ENCODE measurements around the gene ENOSF1.

Gene ENOSF1

DNA sequence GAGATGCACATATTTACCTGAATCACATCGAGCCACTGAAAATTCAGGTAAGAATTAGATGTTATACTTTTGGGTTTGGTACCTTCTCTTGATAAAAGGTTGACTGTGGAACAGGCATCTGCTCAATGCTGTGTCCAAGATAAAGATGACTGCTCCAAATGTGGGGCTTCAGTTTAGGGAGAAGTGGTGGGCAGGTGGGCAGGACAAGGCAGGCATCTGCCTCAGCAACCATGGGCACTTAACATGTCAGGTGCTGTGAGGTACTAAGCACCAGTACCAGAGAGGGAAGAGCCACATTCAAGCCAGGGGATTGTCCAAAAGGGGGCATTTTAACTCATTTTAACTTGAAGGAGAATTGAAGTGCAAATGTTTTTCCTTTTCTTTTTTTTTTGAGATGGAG is 41.0 kb downstream of the ENOSF1 start:
- DNase-seq = no peak

DNA sequence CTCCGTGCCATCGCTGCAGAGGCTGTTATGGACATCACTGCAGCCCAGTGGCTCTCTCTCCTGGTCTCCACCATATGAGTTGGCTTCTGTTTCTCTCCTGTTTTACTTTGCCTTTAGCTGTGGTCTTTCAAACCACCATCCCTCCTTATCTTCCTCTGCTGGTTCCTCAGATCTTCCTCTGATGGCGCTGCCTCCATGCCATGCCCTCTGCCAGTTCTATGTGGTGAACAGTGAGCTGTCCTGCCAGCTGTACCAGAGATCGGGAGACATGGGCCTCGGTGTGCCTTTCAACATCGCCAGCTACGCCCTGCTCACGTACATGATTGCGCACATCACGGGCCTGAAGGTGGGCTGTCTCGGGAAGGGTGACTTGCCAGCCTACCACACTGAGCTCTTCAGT is 41.9 kb downstream of the ENOSF1 start:
- no peak for DNase-seq

DNA sequence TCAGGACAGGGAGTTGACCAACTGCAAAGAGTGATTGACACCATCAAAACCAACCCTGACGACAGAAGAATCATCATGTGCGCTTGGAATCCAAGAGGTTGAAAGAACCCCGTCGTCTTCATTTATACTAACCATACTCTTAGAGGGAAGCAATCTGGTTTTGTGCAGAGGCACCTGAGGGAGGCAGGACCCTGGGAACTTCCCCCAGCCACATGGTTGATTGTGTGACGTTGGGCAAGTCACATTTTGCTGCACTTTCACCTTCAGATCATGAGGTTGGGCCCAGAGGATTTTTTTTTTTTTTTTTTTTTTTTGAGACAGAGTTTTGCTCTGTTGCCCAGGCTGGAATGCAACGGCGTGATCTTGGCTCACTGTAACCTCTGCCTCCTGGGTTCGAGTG is 43.4 kb downstream of the ENOSF1 start:
- DNase-seq = no peak

DNA sequence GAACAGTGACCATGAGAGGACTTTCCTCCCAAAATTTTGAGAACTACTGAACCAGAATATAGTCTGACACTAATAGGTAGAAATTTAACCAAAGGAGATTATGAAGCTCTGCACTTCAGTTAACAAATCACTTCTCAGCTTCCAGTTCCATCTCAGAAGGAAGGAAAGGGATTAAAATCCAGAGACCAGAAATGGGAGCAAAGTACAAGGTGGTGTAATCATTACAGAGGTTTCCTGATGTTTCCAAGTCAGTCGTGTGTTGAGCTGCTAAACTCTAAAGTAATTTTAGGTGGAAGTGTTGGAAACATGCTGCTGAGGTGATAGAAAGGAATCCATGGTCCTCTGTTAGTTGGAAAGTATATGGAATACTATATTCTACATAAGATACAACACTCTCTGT is 44.2 kb downstream of the ENOSF1 start:
- no peak for DNase-seq

DNA sequence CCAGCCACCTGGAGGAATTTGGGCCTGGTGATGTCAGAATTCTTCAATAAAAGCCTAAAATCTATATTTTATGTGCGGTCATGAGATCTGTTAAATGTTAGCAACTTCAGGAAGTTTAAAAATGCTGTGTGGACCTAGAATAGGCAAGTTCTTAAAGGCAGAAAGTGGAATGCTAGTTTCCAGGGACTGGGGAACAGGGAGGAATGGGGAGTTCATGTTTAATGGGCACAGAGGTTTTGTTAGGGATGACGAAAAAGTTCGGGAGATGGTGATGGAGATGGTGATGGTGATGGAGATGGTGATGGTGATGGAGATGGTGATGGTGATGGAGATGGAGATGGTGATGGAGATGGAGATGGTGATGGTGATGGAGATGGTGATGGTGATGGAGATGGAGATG is 45.8 kb downstream of the ENOSF1 start:
- no peak for DNase-seq

DNA sequence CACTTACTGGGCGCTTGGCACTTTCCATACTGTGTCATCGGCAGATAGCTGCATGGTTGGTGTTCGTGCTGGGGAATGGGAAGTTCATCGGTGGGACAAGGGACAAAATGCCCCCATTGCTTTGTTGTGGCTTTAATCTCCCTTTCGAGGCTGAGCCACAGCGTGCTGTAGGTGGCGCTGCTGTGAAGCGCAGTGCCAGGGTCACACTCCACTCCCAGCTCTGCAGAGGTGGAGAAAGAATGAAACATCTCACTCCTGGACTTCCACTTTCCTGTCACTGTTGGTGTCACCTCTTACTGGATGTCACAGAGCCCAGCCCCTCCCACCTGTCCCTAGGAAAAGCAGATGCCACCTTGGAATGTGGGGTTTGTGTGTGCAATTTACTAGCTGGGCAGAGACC is 46.3 kb downstream of the ENOSF1 start:
- DNase-seq = no peak

DNA sequence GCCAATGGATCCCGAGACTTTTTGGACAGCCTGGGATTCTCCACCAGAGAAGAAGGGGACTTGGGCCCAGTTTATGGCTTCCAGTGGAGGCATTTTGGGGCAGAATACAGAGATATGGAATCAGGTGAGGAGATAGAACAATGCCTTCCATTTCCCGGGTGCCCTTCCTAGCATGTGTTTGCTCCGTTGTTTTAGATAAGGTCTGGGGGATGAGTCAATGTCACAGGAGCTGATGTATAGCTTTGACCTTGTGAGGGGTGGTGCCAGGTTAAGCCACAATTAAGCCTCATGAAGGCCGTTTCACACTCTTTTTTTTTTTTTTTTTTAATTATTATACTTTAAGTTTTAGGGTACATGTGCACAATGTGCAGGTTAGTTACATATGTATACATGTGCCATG is 50.2 kb downstream of the ENOSF1 start:
- no peak for DNase-seq

DNA sequence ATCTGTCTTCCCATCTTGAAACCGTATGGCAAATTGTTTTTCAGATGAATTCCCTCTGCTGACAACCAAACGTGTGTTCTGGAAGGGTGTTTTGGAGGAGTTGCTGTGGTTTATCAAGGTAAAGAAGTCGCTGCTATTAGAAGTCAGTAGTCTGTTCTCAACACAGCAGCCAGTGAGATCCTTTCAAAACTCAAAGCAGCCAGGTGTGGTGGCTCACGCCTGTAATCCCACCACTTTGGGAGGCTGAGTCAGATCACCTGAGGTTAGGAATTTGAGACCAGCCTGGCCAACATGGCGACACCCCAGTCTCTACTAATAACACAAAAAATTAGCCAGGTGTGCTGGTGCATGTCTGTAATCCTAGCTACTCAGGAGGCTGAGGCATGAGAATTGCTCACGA is 52.8 kb downstream of the ENOSF1 start:
- no peak for DNase-seq

DNA sequence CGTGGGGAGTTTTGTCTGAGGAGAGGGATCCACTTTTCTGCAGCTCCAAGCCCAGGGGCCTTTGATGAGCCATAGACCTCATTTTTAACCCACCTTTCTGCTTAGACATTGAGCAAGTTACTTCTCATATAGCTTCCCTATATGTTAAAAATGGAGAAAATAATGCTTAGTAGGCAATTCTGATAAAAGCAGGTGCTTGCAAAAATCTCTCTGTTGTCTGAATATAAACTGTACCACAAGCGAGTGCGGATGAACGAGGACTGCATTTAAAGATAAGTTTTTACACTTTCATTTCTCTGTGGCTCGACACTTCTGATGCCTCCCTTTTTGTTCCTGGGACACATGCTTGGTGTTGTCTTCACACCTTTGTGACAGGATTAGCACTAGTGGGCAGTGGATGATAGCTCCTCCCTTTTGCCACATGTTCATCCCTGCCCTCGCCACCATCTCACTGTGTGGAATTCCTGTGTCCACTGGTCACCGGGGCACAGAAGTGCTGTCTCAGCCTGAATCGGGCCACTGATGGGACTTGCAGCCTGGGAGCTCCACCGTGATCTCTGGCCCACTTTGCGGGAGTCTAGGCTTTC is 53.4 kb downstream of the ENOSF1 start:
- DNase-seq = no peak

DNA sequence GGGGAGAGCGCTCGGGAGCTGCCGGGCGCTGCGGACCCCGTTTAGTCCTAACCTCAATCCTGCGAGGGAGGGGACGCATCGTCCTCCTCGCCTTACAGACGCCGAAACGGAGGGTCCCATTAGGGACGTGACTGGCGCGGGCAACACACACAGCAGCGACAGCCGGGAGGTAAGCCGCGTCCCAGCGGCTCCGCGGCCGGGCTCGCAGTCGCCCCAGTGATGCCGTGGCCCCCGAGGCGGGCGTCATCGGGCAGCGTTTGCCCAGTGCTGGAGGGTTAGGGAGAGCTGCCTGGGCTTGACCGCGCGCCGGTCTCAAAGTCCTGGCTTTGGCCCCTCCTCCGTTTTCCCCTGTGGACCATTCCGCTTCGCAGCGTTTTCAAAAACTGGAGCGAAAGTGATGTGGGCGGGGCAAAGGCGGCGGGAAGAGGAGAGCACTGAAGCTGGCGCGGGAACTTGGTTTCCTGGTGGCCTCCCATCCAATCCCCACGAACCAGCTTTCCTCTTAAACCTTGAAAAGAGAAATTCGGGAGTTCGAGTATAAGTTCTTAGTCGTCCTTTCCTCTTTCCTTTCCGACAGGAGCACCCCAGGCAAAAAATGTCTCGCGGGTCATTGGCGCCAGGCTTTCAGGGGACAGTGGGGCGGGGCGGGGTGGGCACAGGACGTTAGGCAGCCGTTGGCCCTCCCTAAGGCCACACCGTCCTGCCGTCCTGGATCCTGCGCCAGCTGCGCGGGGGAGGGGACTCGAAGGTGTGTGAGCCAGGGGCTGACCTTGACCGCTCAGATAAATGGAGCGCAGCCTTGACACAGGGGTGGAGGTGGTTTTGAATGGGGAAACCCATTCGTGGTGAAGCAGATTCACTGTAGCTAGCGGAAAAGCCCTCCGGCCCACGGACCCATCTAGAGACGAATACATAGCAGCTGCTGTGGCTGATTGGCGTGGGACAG is 54.2 kb downstream of the ENOSF1 start:
- peak; percentile 69 for DNase-seq

DNA sequence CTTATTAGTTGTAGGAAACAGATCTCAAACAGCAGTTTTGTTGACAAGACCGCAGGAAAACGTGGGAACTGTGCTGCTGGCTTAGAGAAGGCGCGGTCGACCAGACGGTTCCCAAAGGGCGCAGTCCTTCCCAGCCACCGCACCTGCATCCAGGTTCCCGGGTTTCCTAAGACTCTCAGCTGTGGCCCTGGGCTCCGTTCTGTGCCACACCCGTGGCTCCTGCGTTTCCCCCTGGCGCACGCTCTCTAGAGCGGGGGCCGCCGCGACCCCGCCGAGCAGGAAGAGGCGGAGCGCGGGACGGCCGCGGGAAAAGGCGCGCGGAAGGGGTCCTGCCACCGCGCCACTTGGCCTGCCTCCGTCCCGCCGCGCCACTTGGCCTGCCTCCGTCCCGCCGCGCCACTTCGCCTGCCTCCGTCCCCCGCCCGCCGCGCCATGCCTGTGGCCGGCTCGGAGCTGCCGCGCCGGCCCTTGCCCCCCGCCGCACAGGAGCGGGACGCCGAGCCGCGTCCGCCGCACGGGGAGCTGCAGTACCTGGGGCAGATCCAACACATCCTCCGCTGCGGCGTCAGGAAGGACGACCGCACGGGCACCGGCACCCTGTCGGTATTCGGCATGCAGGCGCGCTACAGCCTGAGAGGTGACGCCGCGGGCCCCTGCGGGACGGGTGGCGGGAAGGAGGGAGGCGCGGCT is 55.0 kb downstream of the ENOSF1 start, which contains the start of gene TYMS:
Gene TYMS, plus strand, starts transcription at position 343 of the 690 bp plus-strand sequence. Its CDS starts 90 bp downstream, at position 433.
- DNase-seq = peak; percentile 97

DNA sequence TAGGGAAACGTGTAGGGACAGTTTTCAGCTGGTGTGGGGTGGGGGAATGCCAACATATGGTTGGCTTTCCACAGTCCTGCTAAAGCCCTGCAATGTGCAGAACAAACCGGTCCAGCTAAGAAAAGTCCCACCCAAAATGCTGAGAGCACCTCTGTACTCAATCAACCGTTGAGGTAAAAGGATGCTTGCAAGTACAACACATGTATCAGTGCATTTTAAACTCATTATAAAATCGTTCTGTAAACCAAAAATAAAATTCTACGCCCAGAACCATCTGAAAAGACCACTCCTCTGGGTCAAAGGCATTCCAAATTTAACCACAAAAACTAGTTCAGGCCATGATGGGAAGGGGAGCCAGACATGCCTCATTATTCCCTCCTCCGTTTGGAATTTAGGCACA is 57.0 kb downstream of the ENOSF1 start:
- DNase-seq = no peak

DNA sequence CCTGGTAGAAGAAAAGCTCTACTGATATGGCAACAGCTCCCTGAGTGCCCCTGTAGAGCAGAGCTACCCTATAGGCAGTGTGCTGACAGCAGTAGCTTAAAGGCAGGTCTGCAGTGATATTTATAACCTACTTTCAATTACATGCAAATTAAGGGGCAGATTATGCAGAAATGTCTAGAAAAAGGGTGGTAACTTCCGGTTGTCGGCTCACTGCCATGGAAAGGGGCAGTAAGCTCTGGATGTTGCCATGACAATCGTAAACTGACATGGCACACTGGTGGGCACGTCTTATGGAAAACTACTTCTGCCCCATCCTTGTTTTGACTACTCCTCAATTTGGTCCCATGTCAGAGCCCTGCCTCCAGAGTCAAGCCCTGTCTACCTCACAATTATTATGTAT is 57.8 kb downstream of the ENOSF1 start:
- no peak for DNase-seq

DNA sequence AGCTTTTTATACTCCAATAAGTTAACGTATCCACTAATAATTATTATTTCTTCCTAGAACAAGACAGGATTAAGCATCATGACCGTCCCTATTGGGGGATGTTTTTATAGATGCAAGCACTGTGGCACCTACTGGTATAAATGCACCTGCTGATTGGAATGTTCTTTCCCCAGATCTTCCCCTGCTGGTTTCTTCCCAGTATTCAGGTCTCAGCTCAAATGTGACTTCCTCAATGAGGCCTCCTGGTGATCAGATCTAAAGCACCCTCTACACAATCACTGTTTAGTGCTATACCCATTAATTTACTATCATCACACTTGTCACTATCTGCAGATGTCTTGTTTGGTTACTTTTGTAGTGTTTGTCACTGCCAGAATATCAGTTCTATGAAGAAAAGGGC is 58.9 kb downstream of the ENOSF1 start:
- DNase-seq = no peak

DNA sequence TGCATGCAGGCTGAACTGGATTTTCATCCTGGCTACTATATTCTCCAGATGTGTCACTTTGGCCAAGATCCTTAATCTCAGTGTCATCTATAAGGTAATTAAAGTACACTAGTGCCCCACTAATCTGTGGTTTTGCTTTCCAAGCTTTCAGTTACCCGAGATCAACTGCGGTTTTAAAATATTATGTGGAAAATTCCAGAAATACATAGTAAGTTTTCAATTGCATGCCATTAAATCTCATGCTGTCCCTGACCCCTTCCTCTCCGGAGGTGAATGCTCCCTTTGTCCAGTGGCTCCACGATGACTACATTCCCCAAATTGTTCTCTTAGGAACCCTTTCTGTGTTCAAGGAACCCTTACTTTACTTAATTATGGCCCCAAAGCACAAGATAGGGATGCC is 60.3 kb downstream of the ENOSF1 start:
- no peak for DNase-seq

DNA sequence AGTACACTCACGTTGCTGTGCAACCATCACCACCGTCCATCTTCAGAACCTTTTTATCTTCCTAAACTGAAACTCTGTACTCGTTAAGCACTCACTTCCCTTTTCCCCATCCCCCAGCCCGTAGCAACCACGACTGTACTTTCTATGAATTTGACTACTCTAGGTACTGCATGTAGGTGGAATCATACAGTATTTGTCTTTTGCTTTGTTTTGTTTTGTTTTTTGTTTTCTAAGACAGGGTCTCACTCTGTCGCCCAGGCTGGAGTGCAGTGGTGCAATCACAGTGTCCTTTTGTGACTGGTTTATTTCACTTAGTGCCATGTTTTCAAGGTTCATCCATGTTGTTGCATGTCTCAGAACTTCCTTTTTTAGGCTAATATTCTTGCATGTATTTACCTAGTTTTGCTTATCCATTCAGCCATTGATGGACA is 62.0 kb downstream of the ENOSF1 start:
- DNase-seq = no peak

DNA sequence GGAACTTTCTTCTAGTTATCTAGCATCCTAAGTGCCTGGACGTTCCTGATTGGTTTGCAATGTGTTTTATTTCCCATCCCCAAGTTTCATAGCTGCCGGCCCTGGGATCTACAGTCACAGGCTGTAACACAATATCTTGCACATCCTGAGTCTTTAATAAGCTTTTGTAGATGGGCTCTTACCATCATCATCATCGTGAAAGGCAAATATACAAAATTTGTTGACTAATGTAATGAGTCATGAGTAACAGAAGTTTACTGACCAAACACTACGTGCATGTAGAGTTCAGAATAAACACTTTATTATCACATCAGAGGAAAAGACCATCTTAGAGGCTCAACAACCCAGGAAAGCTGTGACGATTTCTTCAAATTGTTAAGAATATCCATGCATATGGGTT is 63.1 kb downstream of the ENOSF1 start:
- no peak for DNase-seq

DNA sequence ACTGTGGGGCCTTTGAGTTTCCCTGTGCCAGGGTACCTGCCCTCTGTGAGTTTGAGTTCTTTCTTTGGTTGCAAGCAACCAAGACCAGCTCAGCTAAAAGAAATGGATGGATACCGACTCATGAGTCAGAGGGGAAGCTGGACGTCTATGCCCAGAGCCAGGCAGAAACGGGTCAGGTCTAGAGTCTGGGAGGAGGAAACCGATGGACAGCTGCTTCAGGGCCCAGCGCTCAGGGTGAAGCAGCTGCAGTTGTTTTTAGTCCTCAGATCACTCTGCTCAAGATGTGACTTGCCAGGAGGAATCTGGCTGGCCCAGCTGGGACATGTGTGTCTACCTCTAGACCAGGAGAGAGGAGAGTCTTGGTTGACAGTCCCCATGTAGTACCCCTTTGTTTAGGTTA is 65.1 kb downstream of the ENOSF1 start:
- DNase-seq = no peak

DNA sequence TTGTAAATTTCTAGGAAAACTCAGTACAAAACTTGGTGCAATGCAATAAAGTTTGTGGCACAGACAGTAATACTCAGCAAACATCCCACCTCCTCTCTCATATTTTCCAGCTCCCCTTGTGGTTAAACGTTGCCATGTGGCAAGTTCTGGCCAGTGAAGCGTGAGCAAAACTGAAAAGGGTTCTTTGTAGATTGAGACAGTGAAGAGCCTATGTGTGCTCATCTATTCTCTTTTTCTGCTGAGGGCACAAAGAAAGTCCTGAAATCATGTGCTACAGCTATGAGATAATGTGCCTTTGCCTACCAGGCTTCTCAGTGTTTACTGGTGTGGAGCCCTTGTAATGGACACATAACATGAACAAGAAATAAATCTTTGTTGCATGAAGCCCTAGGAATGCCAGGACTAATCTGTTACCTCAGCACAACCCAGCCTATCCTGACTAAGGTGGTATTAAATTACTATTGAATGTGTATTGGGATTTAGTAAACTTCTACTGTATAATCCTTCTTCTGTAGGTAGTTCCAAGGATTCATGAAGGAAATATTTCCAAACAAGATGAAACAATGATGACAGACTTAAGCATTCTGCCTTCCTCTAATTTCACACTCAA is 67.9 kb downstream of the ENOSF1 start:
- DNase-seq = peak; percentile 12

DNA sequence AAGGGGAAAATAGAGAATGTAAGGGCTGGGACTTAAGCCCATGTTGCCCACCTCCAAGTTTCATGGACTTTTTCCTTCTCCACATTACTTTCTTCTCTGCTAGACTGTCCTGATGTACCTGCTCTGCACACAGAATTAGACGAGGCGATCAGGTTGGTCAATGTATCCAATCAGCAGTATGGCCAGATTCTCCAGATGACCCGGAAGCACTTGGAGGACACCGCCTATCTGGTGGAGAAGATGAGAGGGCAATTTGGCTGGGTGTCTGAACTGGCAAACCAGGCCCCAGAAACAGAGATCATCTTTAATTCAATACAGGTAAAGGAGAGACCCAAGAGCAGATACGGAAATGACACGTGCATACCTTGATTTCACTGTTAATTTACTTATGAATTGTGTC is 71.2 kb downstream of the ENOSF1 start:
- no peak for DNase-seq

DNA sequence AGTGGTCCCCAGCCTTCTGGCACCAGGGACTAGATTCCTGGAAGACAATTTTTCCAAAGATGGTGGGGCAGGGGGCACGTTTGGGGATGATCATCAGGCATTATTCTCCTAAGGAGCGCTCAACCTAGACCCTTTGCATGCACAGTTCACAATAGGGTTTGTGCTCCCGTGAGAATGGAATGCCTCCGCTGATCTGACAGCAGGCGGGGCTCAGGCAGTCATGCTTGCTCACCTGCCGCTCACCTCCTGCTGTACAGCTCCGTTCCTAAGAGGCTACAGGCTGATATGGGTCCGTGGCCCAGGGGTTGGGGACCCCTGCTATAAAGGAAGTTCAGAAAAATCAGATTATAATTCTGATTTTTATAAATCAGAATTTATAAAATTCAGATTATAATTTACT is 77.3 kb downstream of the ENOSF1 start:
- DNase-seq = no peak

DNA sequence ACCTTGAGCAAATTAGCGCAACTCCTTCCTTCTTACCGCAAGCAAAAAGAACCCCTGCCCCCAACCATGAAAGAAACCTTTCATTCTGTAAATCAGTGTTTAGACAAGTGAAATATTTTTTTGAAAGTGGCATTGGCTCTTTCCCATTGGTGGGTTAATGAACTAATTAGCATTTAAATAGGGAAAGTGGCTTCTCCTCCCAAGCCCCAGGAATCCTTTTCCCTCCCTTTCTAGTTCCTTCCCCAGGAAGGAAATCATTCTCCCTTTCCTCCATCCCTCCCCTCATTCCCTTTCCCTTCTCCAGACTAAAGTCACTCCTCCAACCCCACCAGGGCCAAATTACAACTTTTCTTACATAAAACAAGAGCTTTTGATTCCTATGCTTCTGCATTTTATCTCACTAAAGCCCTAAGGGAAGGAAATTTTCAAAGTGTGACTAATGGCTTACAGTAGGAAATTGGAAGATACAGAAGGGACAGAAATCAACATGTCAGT is 77.8 kb downstream of the ENOSF1 start:
- no peak for DNase-seq

DNA sequence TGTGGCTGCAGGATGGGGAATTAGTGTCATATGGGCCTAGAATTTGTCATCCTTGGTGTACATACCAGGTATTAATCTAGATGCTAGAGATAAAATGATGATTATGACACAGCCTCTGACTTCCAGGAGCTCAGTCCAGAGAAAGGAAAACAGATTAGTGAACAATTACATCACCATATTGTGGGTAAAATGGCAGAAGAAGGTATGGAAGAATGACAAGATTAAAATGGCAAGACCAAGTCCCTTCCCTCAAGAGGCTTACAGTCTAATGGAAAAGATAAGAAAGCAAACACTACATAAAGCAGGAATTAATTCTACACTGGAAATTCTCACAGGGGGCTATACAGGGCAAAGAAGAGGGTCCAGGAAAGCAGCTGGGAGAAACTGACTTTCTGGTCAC is 80.9 kb downstream of the ENOSF1 start:
- DNase-seq = no peak

Measured in NCI-H2171 treated with DMSO at 0.1 percent for 48 hours (cell line).